ENCODE data around the gene INPP4A. TPM values are rescaled to one million over a fixed set of nuclear protein-coding genes. Genes with fewer than 3 reads are reported as not detected.

Gene INPP4A
- total and polyA plus RNA-seq, 10 of the 15 experiments (the other 5 are each of a cell fraction or from before 2014, with no cell fraction given): 4.7 to 62.3 (median 36.9) TPM

GRCh38 chr2:98445683-98446581 is 1.3 kb downstream of the INPP4A start (continued):
- TF ChIP-seq, protein P1, sequence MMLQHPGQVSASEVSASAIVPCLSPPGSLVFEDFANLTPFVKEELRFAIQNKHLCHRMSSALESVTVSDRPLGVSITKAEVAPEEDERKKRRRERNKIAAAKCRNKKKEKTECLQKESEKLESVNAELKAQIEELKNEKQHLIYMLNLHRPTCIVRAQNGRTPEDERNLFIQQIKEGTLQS (IDR thresholded peaks at IDR 0.05; ENCODE audit: borderline replicate concordance, extremely low read depth, low read depth, low read length): no peak
- TF ChIP-seq JUNB (IDR thresholded peaks at IDR 0.05): no peak
- no peak for TF ChIP-seq SIX5 (IDR thresholded peaks at IDR 0.05; ENCODE audit: low read depth, low read length, severe bottlenecking)
- TF ChIP-seq BHLHE40 (IDR thresholded peaks at IDR 0.05; ENCODE audit: borderline replicate concordance in 1 of 2, low read depth in 2 of 2, low read length in 1 of 2): peak in 1 of 2 experiments; percentile 27; a peak in 1 of 4 replicates
- no peak for TF ChIP-seq TBL1XR1 (IDR thresholded peaks at IDR 0.05; ENCODE audit: low read depth, low read length)
- TF ChIP-seq RUNX3 (IDR thresholded peaks at IDR 0.05; ENCODE audit: low read length): no peak; the same call in 1 of the 2 replicates
- no peak for TF ChIP-seq ZSCAN29 (IDR thresholded peaks at IDR 0.05)
- no peak for TF ChIP-seq ZBTB4 (CRISPR knock-in tag; IDR thresholded peaks at IDR 0.05)
- TF ChIP-seq MTA2 (IDR thresholded peaks at IDR 0.05; ENCODE audit: low read depth): no peak
- TF ChIP-seq TCF3 (IDR thresholded peaks at IDR 0.05; ENCODE audit: borderline replicate concordance, insufficient read depth, low read depth, low read length): no peak
- TF ChIP-seq JUND (IDR thresholded peaks at IDR 0.05; ENCODE audit: low read depth, low read length): no peak
- TF ChIP-seq, protein P2, sequence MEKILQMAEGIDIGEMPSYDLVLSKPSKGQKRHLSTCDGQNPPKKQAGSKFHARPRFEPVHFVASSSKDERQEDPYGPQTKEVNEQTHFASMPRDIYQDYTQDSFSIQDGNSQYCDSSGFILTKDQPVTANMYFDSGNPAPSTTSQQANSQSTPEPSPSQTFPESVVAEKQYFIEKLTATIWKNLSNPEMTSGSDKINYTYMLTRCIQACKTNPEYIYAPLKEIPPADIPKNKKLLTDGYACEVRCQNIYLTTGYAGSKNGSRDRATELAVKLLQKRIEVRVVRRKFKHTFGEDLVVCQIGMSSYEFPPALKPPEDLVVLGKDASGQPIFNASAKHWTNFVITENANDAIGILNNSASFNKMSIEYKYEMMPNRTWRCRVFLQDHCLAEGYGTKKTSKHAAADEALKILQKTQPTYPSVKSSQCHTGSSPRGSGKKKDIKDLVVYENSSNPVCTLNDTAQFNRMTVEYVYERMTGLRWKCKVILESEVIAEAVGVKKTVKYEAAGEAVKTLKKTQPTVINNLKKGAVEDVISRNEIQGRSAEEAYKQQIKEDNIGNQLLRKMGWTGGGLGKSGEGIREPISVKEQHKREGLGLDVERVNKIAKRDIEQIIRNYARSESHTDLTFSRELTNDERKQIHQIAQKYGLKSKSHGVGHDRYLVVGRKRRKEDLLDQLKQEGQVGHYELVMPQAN (conservative IDR thresholded peaks at IDR 0.05): peak; percentile 48
- TF ChIP-seq, protein P3, sequence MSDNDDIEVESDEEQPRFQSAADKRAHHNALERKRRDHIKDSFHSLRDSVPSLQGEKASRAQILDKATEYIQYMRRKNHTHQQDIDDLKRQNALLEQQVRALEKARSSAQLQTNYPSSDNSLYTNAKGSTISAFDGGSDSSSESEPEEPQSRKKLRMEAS (IDR thresholded peaks at IDR 0.05; ENCODE audit: low read depth, low read length): 0 out of 2 replicates have a peak, but pooled peaks have one; percentile 37
- TF ChIP-seq EED (IDR thresholded peaks at IDR 0.05; ENCODE audit: low read depth): no peak
- no peak for TF ChIP-seq ZBTB33 (IDR thresholded peaks at IDR 0.05)
- TF ChIP-seq NFYB (IDR thresholded peaks at IDR 0.05; ENCODE audit: insufficient read depth, low read depth, low read length): no peak
- no peak for TF ChIP-seq POLR2AphosphoS2 (IDR thresholded peaks at IDR 0.05; ENCODE audit: low read depth, low read length)
- no peak for TF ChIP-seq CREM (IDR thresholded peaks at IDR 0.05; ENCODE audit: low read depth)
- no peak for TF ChIP-seq HDGF (IDR thresholded peaks at IDR 0.05)
- TF ChIP-seq YY1 (IDR thresholded peaks at IDR 0.05; ENCODE audit: low read depth, low read length): no peak

All from GM12878 (cell line).